ENCODE results near the gene LMOD1.
"Not testable (repeated sequence)": the region's sequence is repeated elsewhere in the genome, so short reads cannot be mapped to it uniquely, and the experiment has no call there.

The LMOD1 gene

GRCh38 chr1:201912832-201913231 lies 33.5 kb downstream of the LMOD1 start:
- no peak for DNase-seq

GRCh38 chr1:201911826-201912571 lies 34.3 kb downstream of the LMOD1 start:
- DNase-seq: no peak

GRCh38 chr1:201907621-201908020 lies 38.7 kb downstream of the LMOD1 start:
- no peak for DNase-seq

- DNase-seq: no peak
Observed at GRCh38 chr1:201906336-201906735, 40.0 kb downstream of the LMOD1 start.

GRCh38 chr1:201905234-201905890 lies 41.0 kb downstream of the LMOD1 start:
- no peak for DNase-seq

GRCh38 chr1:201904579-201904978 lies 41.8 kb downstream of the LMOD1 start:
- DNase-seq: no peak

GRCh38 chr1:201903135-201903534 lies 43.2 kb downstream of the LMOD1 start:
- no peak for DNase-seq

- DNase-seq: no peak
Observed at GRCh38 chr1:201902198-201902597, 44.1 kb downstream of the LMOD1 start.

- DNase-seq: not testable (repeated sequence)
Observed at GRCh38 chr1:201901036-201901435, 45.3 kb downstream of the LMOD1 start.

- DNase-seq: no peak
Observed at GRCh38 chr1:201900476-201900875, 45.9 kb downstream of the LMOD1 start.

- no peak for DNase-seq
Observed at GRCh38 chr1:201899683-201900429, 46.5 kb downstream of the LMOD1 start.

GRCh38 chr1:201898992-201899391 lies 47.4 kb downstream of the LMOD1 start:
- DNase-seq: no peak

GRCh38 chr1:201898240-201898894 lies 48.0 kb downstream of the LMOD1 start:
- DNase-seq: no peak

GRCh38 chr1:201896951-201897391 lies 49.4 kb downstream of the LMOD1 start:
- DNase-seq: no peak

GRCh38 chr1:201895913-201896807 lies 50.2 kb downstream of the LMOD1 start:
- DNase-seq: peak; percentile 76

- DNase-seq: no peak
Observed at GRCh38 chr1:201895120-201895665, 51.2 kb downstream of the LMOD1 start.

GRCh38 chr1:201894343-201895119 lies 51.8 kb downstream of the LMOD1 start:
- DNase-seq: no peak

- no peak for DNase-seq
Observed at GRCh38 chr1:201893431-201893830, 52.9 kb downstream of the LMOD1 start.

- no peak for DNase-seq
Observed at GRCh38 chr1:201892211-201892610, 54.1 kb downstream of the LMOD1 start.

GRCh38 chr1:201891451-201892045 lies 54.8 kb downstream of the LMOD1 start:
- DNase-seq: no peak

Measured in NCI-H1092 (cell line).